Esophagus (tissue), 2 donors: ENCODE data around the gene CLIP1. TPM values are rescaled to one million over a fixed set of nuclear protein-coding genes. Genes with fewer than 3 reads are reported as not detected.
"Not testable (repeated sequence)": the region's sequence is repeated elsewhere in the genome, so short reads cannot be mapped to it uniquely, and the experiment has no call there.

Experiments
- H3K27ac ChIP-seq, 2 donors: one replicate each; pipeline ENCODE4 v1.5.1; 2013; ENCODE audit warnings: low read depth in 2 of 2, mild to moderate bottlenecking in 2 of 2, inconsistent platforms in 1 of 2, low read length in 1 of 2, moderate library complexity in 1 of 2
- H3K27me3 ChIP-seq, 2 donors: one replicate each; pipeline ENCODE4 v1.6.1; 2013; ENCODE audit warnings: low read length in 2 of 2, control low read depth in 1 of 2, mild to moderate bottlenecking in 1 of 2; ENCODE audit not compliant: insufficient read depth in 2 of 2, control insufficient read depth in 1 of 2
- H3K36me3 ChIP-seq, 2 donors: one replicate each; pipeline ENCODE4 v1.6.1; 2013; ENCODE audit warnings: low read length in 1 of 2; ENCODE audit not compliant: control insufficient read depth in 2 of 2, insufficient read depth in 2 of 2
- H3K4me1 ChIP-seq, 2 donors: one replicate each; pipeline ENCODE4 v1.6.1; 2013; ENCODE audit warnings: low read length in 1 of 2; ENCODE audit not compliant: control insufficient read depth in 2 of 2, insufficient read depth in 2 of 2
- H3K4me3 ChIP-seq, 2 donors: one replicate each; pipeline ENCODE4 v1.5.1; 2013; ENCODE audit warnings: low read length in 2 of 2, mild to moderate bottlenecking in 2 of 2, low read depth in 1 of 2, moderate library complexity in 1 of 2
- H3K9me3 ChIP-seq, 2 donors: one replicate each; pipeline ENCODE4 v1.6.1; 2013; ENCODE audit warnings: mild to moderate bottlenecking in 2 of 2, low read depth in 1 of 2, low read length in 1 of 2, moderate library complexity in 1 of 2; ENCODE audit not compliant: control insufficient read depth in 2 of 2, insufficient read depth in 1 of 2
- WGBS, 2 donors: extraction: QIAGEN DNeasy Blood & Tissue Kit; methylation state at CpG; one replicate each; pipeline ENCODE4 v1.1.7; 2013; 5-methylcytosine and 5-hydroxymethylcytosine counted together
- polyA plus RNA-seq, 2 donors: library from polyadenylated mRNA; stranded (reverse); fragments of 200-250 nt; gene quantifications; one replicate each; pipeline ENCODE4 v1.2.3, GENCODE V29; 2013
- donor health status: healthy with polysubstance abuse.
- donor health status: Bipolar disorder and iron deficiency.

CLIP1 gene
- polyA plus RNA-seq, 2 donors = 50.0 to 52.3 TPM

GRCh38 chr12:122438822-122439221 is 16.4 kb upstream of the CLIP1 start:
- not testable (repeated sequence) for H3K4me1 ChIP-seq, H3K27ac ChIP-seq, H3K27me3 ChIP-seq, H3K4me3 ChIP-seq, H3K36me3 ChIP-seq, H3K9me3 ChIP-seq
- WGBS, 2 donors = 75 to 78% methylated on average over 8 of the region's 8 CpGs

DNA sequence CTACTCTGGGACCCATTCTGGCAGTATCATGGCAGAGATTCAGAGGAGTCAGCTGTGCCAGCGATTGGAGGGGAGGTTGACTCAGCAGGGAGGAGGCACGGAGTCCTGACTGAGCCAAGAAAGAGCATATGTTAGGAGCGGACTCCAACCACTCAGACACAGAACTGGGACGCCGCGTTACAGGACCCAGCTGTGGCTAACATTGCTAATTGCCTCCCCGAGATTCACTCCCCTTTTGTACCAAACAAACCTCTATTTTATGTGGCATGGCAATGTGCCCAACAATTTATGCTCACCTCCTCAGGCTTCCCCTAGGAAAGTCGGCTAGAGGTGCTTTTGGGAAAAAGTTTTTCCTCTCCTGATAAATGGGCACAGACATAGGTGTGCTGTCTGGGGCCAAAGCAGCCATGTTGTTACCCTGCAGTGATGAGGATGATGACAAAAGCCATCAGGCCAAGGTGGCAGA is 15.2 kb upstream of the CLIP1 start:
- Histone ChIP-seq H3K27ac (peak overlapping the region; percentile 14 to 40), H3K36me3 (no peaks in the 10 kb centered on the region), H3K27me3 (no peaks in the 10 kb centered on the region), H3K4me1 (peaks cover 0 to 8% of the 10 kb centered on the region in 2 donors), H3K9me3 (no peaks in the 10 kb centered on the region), H3K4me3 (no peak overlapping the region)
- 26 to 28% methylated on average over 8 of the region's 8 CpGs for WGBS, 2 donors

DNA sequence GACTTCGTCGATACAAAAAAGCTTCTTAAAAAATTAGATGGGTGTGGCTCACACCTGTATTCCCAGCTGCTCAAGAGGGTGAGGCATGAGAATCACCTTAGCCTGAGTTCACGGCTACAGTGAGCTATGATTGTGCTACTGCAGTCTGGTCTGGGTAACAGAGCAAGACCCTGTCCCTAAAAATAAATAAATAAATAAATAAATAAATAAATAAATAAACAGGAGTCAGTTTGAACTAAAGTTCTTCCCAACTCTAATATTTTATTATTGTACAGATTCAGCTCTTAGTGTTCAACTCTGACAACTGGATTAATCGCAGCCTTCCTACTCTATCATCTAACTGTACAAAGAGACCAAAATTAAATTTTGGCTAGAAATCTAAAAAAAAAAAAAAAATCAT is 12.7 kb upstream of the CLIP1 start:
- WGBS, 2 donors = 77 to 83% methylated on average over 4 of the region's 4 CpGs
- Histone ChIP-seq H3K27ac (no peak overlapping the region), H3K4me1 (peaks cover 0 to 8% of the 10 kb centered on the region in 2 donors)

GRCh38 chr12:122429043-122429442 is 6.6 kb upstream of the CLIP1 start:
- 96 to 97% methylated on average over 5 of the region's 5 CpGs for WGBS, 2 donors
- H3K4me3 ChIP-seq, H3K36me3 ChIP-seq, H3K27ac ChIP-seq, H3K27me3 ChIP-seq, H3K4me1 ChIP-seq, H3K9me3 ChIP-seq: not testable (repeated sequence)

More for the DNA sequence above, 12.7 kb upstream of the CLIP1 start:
- Histone ChIP-seq H3K4me3 (no peak overlapping the region), H3K36me3 (no peaks in the 10 kb centered on the region), H3K9me3 (no peaks in the 10 kb centered on the region), H3K27me3 (no peaks in the 10 kb centered on the region)

GRCh38 chr12:122427403-122427802 is 4.9 kb upstream of the CLIP1 start:
- Histone ChIP-seq H3K27ac (peak overlapping the region in 1 of 2 donors; percentile 54), H3K36me3 (no peaks in the 10 kb centered on the region), H3K4me3 (no peak overlapping the region), H3K9me3 (no peaks in the 10 kb centered on the region), H3K4me1 (peaks cover 0 to 3% of the 10 kb centered on the region in 2 donors), H3K27me3 (no peaks in the 10 kb centered on the region)
- 88 to 92% methylated on average over 9 of the region's 9 CpGs for WGBS, 2 donors

GRCh38 chr12:122423258-122424165 is 1.0 kb upstream of the CLIP1 start:
- H3K4me1 ChIP-seq = peaks cover 3% of the 10 kb centered on the region in 2 donors
- H3K27ac ChIP-seq = peak overlapping the region; percentile 96 to 99

GRCh38 chr12:122422730-122423257 is 325 bp upstream of the CLIP1 start:
- H3K27me3 ChIP-seq = no peaks in the 10 kb centered on the region
- peak overlapping the region; percentile 96 to 99 for H3K27ac ChIP-seq
- peak overlapping the region; percentile 63 to 95 for H3K4me3 ChIP-seq
- peaks cover 3% of the 10 kb centered on the region in 2 donors for H3K4me1 ChIP-seq
- no peaks in the 10 kb centered on the region for H3K9me3 ChIP-seq
- WGBS, 2 donors = 0 to 2% methylated on average over 31 to 39 of the region's 39 CpGs
- H3K36me3 ChIP-seq = no peaks in the 10 kb centered on the region

More at GRCh38 chr12:122423258-122424165, 1.0 kb upstream of the CLIP1 start:
- Histone ChIP-seq H3K4me3 (peak overlapping the region; percentile 63 to 95), H3K9me3 (no peaks in the 10 kb centered on the region), H3K36me3 (no peaks in the 10 kb centered on the region), H3K27me3 (no peaks in the 10 kb centered on the region)
- 14 to 16% methylated on average over 21 of the region's 21 CpGs for WGBS, 2 donors

- 4% methylated on average over 14 of the region's 14 CpGs for WGBS, 2 donors
- Histone ChIP-seq H3K4me1 (peaks cover 3% of the 10 kb centered on the region in 2 donors), H3K36me3 (no peaks in the 10 kb centered on the region), H3K27me3 (no peaks in the 10 kb centered on the region), H3K27ac (peak overlapping the region; percentile 91 to 99), H3K4me3 (peak overlapping the region; percentile 82 to 95), H3K9me3 (no peaks in the 10 kb centered on the region)
Measured at GRCh38 chr12:122421187-122421820, 1.2 kb downstream of the CLIP1 start.

DNA sequence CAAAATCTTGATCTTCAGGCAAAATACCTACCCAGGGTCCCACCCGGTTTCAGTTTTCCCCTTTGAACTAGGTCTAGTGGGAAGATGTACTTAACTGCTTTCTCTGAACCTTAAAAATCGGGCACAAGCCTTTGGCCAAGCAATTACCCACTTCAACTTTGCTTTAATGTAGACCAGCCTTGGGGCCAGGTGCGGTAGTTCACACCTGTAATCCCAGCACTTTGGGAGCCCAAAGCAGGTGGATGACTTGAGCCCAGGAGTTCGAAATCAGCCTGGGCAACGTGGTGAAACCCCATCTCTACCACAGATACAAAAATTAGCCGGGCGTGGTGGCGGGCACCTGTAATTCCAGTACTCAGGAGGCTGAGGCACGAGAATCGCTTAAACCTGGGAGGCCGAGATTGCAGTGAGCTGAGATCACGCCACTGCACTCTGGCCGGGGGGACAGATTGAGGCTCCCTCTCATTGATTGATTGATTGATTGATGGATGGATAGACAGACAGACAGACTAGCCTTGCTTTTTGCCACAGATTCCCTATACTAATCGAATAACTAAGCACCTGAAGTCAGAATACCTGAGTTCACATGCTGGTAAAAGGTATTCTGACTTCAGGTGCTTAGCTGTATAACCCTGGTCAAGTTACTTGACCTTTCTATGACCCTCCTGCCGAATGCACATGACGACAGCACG is 1.9 kb downstream of the CLIP1 start:
- no peaks in the 10 kb centered on the region for H3K27me3 ChIP-seq
- peaks cover 3% of the 10 kb centered on the region in 2 donors for H3K4me1 ChIP-seq
- H3K9me3 ChIP-seq = no peaks in the 10 kb centered on the region
- H3K36me3 ChIP-seq = no peaks in the 10 kb centered on the region
- WGBS, 2 donors = 72 to 77% methylated on average over 17 of the region's 17 CpGs
- peak overlapping the region; percentile 91 to 99 for H3K27ac ChIP-seq
- peak overlapping the region; percentile 82 to 95 for H3K4me3 ChIP-seq
